ENCODE data around the gene ELFN2.

The ELFN2 gene

DNA sequence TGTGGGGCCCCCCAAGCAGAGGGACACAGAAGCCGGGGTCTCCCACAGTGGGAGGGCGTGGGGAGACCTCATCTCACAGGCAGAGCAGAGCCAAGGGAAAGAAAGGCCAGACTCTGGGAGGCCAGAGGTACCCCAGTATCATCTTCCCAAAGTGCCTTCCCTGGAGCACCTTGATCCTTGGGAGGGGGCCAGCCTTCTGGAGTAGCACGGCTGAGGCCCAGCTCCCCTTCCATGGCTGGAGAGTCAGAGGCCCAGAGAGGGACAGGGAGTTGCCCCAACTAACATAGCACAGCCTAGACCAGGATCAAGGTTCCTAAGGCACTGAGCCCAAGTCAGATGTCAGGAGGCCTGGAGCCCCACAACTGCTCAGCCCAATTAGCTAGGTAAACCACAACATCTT lies 50.6 kb downstream of the ELFN2 start:
- intact Hi-C loops (cut with DNase I): no loop called here
- DNase-seq: peak in 1 of 42 donors; percentile 16

DNA sequence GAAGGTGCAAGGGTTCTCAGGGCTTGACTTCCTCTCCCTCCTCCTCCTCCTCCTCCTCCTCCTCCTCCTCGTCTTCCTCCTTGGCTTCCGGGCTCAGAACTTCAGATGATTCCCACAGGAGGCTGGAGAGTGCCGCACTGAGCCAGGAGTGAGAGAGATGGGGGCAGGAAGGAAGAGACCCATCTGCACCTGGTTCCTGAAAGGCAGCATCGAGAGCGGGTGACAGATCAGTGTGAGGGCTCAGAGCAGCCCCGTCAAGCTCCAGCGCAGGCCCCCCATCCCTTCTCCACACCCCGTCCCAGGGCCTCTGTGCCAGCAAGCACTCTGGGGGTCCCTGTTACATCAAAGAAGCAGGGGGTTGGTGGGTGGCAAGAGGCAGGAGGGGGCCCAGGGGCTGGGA lies 51.5 kb downstream of the ELFN2 start:
- peak in 2 of 42 donors; percentile 29 to 31 for DNase-seq
- intact Hi-C loops (cut with DNase I): no loop called here

DNA sequence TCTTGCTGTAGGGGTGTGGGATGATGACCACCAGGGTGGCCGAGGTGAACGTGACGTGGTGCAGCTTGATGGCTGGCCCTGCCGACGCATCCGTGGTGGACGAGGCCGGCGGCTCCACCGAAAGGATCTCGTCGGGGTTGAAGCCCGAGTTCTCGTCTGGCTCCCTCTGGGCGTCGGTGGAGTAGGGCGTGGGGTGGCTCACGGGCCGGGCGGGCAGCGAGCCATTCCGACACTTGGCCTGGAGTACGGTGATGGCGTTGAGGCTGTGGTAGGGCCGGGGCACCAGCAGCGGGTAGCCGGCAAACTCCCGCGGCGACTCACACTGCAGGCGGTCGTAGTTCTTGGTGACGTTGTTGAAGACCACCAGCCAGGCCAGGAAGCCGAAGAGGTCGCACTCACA lies 52.7 kb downstream of the ELFN2 start:
- DNase-seq: no peak
- intact Hi-C loops (cut with DNase I): no loop called here

DNA sequence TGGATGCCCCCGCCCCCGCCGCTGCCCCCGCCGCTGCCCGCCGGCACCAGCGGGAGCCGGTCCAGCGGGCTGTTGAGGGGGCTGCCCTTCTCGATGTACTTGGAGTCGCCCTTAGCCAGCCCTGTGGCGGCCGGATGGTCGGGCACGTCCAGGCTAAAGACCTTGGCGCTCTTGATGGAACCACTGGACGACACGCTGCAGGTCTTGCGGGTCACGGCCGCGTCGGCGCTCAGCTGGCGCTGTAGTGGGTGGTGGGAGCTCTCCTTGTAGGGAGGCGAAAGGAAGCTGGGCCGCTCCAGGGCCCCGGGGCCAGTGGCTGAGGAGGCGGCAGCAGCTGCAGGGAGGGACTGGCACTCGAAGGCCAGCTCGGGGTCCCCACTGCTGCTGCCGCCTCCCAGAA lies 53.8 kb downstream of the ELFN2 start:
- intact Hi-C loops (cut with DNase I): no loop called here
- DNase-seq: no peak

DNA sequence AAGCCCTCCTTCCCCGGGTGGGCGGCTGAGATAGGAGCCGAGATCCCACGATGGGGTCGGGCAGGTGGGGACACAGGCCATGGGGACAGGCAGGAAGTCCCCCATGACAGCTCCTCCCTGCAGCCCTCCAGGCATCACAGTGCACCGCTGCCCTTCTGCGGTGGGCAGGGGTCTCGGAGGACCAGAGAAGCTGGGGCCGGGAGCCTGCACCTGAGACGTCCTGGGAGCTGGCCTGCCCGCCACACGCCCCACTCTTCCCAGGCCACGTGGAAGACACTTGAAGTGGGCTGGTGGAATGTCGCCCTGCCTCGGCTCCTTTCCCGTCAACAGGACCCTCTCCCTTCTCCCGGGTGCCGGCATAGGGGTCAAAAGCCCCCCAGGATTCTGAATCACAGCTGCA lies 55.4 kb downstream of the ELFN2 start:
- intact Hi-C loops (cut with DNase I): no loop called here
- DNase-seq: no peak

DNA sequence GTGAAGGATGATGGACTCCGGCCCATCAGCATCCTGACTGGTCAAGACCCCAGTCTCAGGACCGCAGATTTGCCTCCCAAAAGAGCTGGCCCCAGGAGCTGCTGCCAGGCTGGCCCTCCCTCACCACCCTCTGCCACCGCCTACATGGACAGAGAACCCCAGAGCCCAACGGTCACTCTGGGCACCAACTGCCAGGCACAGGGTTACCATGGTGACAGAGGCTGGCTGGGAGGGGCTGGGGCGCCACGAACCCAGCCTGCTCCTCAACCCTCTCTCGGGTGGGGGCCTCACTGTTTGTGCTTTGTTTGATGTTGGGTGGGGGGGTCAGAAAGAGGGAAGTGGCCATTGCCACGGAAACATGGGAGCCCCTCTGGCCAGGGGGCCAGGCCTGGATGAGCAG lies 55.8 kb downstream of the ELFN2 start:
- DNase-seq: no peak
- intact Hi-C loops (cut with DNase I): no loop called here

DNA sequence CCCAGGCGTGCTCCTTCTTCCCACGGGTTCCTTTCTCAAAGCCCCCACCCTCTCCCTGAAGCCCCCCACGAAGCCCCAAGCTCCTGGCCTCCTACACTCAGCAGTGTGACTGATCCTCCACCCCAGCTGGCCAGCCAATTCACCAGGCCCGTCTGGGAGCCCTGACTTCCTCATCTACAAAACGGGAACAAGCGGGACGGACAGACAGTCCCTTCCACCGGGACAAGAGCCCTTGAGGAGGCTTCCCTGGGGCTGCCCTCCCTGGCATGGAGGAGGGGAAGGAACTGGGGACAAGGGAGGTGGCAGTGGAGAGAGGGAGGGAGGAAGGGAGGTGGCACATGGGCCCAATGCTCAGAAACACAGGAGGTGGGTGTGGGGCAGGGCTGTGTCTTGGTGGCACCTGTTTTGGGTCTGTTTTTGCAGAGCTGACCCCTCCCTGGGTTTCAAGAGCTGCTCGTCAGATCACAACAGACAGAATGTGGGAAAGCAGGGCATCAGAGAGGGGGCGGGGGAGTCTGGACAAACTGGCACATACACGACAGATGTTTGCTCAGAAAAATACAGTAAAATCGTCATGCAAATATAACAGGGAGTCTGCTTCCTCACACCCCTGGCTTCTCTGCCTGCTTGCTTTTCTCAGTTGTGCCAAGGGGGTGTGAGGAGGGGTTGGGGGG lies 56.8 kb downstream of the ELFN2 start:
- intact Hi-C loops (cut with DNase I): no loop called here
- DNase-seq: peak in 4 of 42 donors; percentile 17 to 49 (median 28)

DNA sequence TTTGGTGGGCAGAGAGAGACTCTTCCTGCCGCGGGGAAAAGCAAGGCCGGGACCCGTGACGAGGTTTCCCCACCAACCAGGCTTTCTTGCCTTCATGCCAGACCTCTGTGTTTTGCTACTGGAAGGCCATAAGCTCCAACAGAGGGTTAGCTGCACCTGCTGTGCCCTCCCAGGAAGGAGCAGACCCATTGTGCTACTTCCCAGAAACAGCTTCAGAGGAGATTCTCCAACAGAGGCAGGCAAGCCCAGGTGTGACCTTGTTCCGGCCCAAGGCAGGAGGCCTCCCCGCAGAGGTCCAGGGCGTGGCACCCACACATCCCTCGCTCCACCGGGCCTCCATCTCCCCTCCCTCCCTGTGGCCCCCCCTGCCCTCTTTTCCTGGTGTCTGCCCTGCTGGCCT lies 57.8 kb downstream of the ELFN2 start:
- intact Hi-C loops (cut with DNase I): no loop called here
- DNase-seq: no peak

DNA sequence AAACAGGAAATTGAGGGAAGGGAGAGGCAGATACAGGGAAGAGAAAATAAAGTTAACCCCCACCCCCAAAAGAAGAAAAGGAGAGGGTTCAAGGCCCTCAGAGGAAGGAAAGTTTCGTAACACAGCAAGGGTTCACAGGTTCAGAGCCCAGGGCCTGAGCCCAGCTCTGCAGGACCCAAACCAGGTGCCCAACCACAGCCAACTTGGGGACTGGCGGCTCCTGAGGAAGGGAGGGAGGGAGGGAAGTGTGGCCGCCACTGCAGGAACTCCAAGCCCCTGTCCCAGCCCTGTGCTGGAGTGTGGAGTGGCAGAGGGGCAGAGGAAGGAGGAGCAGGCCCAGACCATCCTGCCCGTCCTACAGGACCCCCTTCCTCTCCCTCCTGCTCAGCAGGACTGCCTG lies 59.2 kb downstream of the ELFN2 start:
- no peak for DNase-seq
- intact Hi-C loops (cut with DNase I): no loop called here

DNA sequence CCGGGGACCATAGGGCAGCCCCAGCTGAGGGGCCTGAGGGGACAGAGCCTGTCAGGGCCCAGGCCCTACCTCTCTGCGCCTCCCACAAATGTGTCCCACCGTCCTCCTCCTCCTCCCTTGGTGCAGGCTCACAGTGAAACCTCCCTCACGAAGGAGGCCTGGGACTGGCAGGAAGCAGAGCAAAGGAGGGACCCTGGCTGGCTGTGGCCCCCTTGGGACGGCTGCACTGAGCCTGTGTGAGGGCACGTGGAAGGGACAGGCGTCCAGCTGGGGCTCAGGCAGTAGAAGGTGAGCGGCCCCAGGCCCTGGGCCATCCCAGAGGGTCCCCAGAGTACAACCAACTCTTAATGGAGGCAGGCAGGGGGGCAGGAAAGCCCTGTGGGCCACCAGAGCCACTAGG lies 60.7 kb downstream of the ELFN2 start:
- intact Hi-C loops (cut with DNase I): no loop called here
- no peak for DNase-seq

DNA sequence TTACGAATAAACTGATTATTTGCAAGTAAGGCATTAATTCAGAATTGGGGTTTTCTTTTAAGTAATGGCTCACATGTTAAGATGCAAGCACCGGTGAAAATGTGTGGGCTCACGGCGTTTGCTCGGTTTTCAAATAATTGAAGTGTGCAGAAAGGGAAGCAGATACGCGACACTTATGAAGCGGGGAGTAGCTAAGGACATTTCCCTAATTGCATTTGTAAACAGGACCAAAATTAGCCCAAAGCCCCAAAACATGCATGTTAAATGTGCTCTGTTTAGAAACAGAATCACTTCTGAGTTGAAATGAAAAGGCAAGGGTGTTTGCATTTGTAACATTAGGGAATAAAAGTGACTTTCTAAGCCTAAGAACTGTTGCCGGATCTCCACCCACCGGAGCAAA lies 61.3 kb downstream of the ELFN2 start:
- intact Hi-C loops (cut with DNase I): no loop called here
- no peak for DNase-seq

DNA sequence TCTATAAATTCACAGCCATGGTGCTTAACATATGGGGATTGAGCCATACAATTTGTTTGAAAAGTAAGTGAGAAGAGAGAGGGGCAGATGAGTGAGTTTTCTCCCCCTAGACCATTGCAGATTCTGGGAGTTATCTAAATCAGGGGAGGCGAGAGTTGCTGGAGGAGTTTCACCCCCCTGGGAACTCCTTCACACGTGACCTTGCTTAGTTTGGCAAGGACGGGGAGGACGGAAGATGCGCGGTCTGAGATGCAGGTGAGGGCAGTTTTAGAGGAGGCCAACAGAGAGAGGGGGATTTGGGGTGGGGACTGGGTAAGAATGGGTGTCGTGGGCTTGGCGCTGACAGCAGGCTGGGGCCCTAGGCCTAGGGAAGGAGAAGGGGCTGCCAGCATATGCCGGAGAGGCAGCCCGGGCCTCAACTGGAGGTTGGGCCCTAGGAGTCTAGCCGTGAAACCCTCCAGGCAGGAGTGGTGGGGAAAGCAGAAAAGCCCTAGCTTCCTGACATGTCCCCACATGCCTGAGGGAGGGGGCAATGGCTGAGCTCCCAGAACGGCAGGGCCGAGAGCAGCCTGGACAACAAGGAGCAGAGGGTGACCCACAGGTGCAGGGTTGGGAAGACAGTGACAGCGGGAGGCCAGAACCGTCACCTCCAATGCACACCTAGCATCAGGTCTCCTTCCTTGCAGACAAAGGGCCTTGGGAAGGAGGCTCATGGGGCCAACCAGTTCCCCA lies 63.9 kb downstream of the ELFN2 start:
- no peak for DNase-seq
- intact Hi-C loops (cut with DNase I): no loop called here

DNA sequence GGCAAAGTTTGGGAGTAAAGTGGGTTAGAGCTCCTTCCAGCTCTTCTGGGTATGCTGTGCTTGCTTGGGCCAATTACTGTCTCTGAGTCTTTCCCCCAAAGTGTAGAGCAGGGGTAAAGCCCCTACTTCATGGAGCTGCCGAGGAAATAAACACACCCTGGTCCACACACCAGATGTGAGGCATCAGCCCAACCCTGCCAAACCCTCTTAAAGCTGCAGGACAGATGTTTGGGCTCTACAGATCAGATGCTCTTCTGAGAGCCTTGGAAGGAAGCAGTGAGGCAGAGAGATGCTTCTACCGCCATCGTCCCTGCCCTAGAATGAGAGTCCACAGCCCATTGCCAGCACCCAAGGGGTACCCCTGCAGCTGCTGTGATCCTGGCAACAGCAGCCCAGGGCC lies 64.7 kb downstream of the ELFN2 start:
- intact Hi-C loops (cut with DNase I): no loop called here
- no peak for DNase-seq

DNA sequence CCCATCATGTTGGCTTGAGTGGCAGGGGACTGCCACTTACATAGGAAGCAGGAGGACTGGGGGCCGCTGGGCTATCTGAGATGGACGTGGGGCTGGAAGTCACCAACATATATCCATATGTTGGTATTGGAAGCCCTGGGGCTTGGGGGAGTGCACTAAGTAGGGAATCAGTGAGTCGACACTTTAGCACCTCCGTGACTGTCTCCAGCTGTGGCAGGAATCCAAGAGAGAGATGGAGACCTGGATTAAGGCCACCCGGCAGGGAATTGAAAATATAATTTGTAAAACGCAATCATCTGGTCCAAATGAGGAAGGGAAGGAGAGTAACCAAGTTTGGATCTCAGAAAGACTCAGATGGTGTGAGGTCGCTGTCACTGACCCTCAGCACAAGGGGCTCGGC lies 68.4 kb downstream of the ELFN2 start:
- no peak for DNase-seq
- intact Hi-C loops (cut with DNase I): no loop called here

DNA sequence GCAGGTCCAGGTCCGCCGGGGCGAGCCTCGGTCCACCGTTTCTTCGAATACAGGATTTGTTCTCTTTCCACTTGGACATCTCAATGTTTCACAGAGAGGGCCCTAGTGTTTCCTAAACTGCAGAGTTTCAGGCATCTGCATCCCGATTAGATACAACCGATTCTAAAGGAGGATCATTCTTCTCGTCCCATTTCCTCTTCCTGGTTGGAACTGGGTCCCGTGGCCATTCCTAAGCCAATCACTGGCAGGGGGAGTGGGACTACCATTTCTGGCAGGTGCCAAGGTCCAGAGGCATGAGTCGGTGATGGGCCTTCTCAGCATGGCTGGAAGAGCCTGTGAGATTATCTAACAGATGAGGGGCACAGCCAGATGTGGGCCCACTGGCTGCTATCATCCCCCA lies 68.9 kb downstream of the ELFN2 start:
- intact Hi-C loops (cut with DNase I): no loop called here
- DNase-seq: no peak

DNA sequence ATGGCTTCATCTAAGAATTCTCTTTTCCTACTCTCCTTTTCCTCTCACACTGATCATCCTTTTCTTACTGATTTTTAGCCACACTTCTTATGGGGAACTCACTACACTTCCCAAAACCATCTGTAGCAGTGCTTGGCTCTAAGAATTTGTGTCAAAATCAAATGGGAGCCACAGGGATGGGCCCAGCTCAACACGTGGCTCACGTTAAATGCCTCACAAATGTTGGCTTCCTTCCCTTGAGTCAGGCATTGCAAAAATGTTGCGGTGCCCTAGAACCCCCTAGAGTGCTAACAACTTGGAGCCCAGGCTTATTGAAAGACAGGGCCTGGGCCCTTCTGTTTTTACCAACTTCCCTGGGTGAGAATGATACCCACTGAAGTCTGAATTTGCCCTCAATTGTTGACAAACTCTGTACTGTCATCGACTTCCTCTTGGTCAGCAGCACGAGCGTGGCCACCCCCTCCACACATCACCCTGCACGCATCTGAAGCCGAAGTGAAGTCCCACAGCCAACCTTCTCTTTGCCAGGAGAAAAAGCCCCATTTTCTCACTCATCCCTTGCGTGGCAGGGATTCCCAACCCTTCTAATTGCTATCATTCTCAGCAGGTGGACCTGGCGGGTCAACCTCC lies 69.7 kb downstream of the ELFN2 start:
- DNase-seq: no peak
- intact Hi-C loops (cut with DNase I): no loop called here

DNA sequence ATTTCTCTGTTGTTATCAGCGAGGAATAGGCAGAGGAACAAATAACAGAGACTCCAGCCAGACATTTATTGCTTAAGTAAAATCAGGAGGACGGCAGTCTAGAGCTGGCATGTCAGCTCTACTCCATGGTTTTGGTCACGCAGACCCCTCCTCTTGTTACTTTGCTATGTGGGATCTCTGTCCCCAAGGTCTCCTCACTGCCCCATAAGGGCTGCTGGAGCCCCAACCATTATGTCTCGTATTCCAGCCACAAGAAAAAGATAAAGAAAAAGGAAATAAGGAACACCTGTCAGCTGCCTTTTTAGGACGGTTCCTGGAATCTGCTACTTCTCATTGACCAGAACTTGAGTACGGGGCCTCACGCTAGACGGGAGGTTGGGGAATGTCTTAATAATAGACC lies 70.4 kb downstream of the ELFN2 start:
- intact Hi-C loops (cut with DNase I): no loop called here
- DNase-seq: no peak

DNA sequence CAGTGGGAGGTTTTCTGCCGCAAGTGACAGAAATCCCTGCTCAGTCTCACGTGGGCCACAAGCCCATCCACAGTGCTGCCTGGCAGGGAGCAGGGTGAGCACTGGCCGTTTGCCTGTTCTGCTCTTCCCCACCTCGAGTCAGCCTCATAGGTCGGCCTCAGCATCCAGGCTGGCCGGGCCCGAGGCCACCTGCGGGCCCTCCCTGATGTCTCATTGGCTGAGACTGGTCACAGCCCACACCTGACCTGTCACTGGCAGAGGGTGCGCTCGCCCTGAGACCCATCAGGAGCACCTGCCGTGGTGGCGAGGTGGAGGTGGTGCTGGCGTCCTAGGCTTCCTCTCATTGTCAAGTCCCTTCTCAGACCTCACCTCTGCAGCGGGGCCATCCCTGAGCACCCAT lies 72.1 kb downstream of the ELFN2 start:
- no peak for DNase-seq
- intact Hi-C loops (cut with DNase I): no loop called here

DNA sequence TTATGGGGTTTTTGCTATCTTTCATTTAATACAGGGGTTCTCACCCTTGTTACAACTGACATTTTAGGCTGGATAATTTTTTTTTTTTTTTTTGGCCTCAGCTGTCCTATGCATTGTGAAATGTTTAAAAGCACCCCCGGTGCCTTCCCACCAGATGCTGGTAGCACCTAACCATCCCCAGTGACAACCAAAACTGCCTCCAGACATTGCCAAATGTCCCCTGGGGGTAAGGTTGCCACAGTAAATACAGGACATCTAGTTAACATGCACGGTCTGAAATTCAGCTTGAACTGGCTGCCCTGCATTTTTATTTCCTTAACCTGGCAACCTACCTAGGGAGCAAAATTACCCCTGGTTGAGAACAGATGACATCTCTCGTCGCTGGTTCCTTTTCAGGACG lies 72.6 kb downstream of the ELFN2 start:
- intact Hi-C loops (cut with DNase I): no loop called here
- no peak for DNase-seq

DNA sequence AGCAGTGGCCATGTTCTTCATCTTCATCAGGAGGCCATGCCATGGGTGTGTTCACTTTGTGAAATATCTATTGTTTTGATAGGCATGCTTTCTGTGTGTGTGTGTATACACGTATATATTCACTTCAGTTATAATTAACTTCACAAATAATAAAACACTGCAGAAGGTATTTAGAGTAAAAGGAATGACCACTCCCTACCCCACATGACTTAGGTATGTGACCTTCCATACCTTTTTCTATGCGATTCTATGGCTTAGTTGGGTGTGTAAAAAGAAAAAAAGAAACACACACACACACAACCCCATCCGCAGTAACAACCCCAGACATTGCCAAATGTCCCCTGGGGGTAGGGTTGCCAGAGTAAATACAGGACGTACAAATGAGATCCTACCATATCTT lies 73.0 kb downstream of the ELFN2 start:
- no peak for DNase-seq

DNA sequence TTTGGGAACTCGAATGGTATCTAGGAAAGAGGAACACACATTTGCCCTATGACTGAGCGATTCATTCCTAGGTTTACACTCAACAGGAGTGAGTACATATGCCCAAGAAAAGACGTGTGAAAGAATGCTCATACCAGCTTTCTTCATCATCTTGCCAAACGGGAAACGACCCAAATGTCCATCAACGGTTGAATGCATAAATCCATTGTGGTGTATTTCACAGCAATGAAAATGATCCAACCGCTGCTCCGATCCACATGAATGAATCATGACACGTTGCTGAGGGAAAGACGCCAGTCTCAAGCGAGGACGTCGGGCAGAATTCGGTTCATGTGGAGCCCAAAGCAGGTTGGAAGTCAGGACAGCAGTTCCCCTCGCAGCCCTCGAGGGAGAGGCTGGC lies 73.4 kb downstream of the ELFN2 start:
- DNase-seq: no peak
- intact Hi-C loops (cut with DNase I): no loop called here

More for the DNA sequence above, 73.0 kb downstream of the ELFN2 start:
- intact Hi-C loops (cut with DNase I): no loop called here

Data from head of caudate nucleus (tissue), 42 donors.